A673 (cell line): ENCODE results near the gene PPP1R2B.

ENCODE experiments used
- CTCF ChIP-seq: fragments of 300-800, 200-600 bp; sonication (generic); conservative IDR thresholded peaks from 2 replicates; pipeline ENCODE4 v1.5.1; 2017; ENCODE audit warnings: low read depth, mild to moderate bottlenecking, antibody characterized with exemption, low read length, moderate library complexity, mixed read lengths
- EZH2 ChIP-seq: fragments of 200-600 bp; sonication (generic); IDR thresholded peaks from 2 replicates; pipeline ENCODE4 v1.6.1; 2017; ENCODE audit warnings: borderline replicate concordance, low read depth, mild to moderate bottlenecking, mixed read lengths, antibody characterized with exemption, low read length; ENCODE audit not compliant: poor library complexity, severe bottlenecking

DNA sequence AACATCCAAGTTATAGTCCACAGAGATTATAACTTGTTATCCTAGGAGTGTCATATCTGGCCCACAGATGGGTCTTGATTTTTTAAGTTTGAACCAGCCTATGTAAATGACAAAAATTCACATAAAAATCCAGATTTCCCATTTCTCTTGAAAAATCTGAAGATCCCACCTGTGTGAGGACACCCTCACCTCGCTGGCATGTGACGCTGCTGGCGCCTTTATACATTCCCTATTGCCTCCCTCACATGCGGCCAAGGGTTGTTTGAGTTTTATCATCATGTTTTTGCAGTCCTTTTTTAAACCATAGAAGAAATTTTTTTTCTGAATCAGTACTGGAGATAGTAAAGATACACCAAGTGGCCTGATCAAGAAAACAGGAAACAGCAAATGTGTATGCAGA, 25.9 kb upstream of the PPP1R2B start:
- TF ChIP-seq CTCF, result no peak
- TF ChIP-seq EZH2, result no peak
